ENCODE results near the gene EEF1AKMT3.

EEF1AKMT3 gene

DNA sequence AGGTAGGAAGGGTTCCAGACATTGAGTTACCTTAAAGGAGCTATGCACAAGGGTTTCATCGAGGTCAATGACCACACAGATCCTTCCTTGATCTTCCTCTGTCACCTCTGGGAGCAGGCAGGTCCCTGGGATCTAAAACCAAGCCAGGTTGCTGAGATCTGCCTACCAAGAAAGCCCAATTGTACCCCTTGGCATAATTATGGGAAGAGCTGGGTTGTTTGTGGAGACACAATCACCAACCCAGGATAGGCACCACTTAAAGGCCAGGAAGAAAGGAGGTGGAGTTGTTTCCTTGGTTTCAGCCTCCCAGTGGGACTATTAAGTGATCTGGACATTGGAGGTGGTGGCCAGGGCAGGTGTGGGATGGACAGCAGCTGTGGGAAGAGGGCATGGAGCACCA lies 54.6 kb downstream of the EEF1AKMT3 start:
- TF ChIP-seq, protein P1, sequence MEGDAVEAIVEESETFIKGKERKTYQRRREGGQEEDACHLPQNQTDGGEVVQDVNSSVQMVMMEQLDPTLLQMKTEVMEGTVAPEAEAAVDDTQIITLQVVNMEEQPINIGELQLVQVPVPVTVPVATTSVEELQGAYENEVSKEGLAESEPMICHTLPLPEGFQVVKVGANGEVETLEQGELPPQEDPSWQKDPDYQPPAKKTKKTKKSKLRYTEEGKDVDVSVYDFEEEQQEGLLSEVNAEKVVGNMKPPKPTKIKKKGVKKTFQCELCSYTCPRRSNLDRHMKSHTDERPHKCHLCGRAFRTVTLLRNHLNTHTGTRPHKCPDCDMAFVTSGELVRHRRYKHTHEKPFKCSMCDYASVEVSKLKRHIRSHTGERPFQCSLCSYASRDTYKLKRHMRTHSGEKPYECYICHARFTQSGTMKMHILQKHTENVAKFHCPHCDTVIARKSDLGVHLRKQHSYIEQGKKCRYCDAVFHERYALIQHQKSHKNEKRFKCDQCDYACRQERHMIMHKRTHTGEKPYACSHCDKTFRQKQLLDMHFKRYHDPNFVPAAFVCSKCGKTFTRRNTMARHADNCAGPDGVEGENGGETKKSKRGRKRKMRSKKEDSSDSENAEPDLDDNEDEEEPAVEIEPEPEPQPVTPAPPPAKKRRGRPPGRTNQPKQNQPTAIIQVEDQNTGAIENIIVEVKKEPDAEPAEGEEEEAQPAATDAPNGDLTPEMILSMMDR (conservative IDR thresholded peaks at IDR 0.05) = no peak
- peak overlapping the region; percentile 17; the same call in 1 of the 2 replicates for H3K27ac ChIP-seq

DNA sequence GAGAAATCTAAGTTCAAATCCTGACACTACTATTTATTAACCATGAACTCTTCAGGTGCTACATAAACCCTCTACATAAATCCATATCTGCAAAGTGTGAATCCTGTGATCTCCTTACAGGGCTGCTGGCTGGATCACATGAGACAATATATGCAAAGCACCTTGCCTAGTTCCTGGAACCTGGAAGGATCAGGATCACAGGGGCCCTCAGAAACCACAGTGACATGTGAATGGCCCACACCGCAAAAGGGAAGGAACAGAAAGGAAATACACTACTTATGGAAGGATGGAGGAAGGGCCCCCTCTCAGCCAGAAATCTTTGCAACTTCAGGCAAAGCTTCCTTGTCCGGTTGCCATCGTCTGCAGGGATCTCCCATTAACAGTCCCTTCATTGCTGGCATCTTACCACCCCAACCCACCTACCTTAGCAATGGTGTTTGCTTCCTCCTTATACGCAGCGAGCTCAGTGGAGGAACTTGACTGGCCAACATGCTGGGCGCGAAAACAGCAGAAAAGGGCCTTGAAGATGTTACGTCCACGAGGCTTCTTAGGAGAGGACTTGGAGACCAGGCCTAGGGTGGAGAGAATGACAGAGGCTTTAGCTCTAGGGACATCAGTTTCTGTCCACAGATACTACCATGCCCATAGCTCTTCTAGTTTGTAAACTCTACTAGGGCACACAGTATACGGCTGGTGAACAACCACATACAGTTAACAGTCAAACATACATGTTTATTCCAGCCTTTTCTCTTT lies 56.8 kb downstream of the EEF1AKMT3 start:
- TF ChIP-seq, protein P1 (conservative IDR thresholded peaks at IDR 0.05) = no peak
- H3K27ac ChIP-seq = no peak overlapping the region

DNA sequence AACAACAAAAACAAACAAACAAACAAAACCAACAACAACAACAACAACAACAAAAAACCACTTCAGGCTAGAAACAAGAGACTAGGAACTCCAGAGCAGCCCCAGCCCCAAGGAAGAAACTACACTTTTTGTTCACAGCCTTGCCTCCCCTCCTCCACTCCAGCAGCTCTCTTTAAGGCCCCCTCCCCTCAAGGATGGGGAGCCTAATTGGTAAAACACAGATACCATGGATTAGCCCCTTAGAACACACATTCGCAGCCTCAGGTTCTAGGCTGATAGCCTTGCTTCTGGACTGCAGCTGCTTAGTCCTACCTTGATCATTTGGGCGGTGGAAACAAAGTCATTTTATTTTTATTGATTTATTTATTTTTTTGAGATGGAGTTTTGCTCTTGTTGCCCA lies 58.0 kb downstream of the EEF1AKMT3 start:
- H3K27ac ChIP-seq = peak overlapping the region; percentile 78
- TF ChIP-seq, protein P1 (conservative IDR thresholded peaks at IDR 0.05) = no peak
